Activated naive CD4-positive, alpha-beta T cell treated with anti-CD3 and anti-CD28 coated beads, Interleukin-2, amount 50 U/mL, for 72 hours (primary cell): ENCODE results near the gene PPP2R5E. TPM values are rescaled to one million over a fixed set of nuclear protein-coding genes. Genes with fewer than 3 reads are reported as not detected.

Source experiments
- ATAC-seq, 2 donors: fragments of 150-1000 bp; cut with Tn5 transposase; 2 replicates each; pipeline ENCODE4 v1.10.0; 2021; ENCODE audit warnings: mild to moderate bottlenecking in 2 of 2, moderate library complexity in 2 of 2
- DNase-seq, 2 donors: peaks; one replicate each; pipeline ENCODE4 v3.0.0; 2021 to 2022; ENCODE audit warnings: low spot score in 2 of 2
- H3K27ac Mint-ChIP-seq, 2 donors: one replicate each; pipeline ENCODE4 v1.8.0; 2022; ENCODE audit warnings: mild to moderate bottlenecking in 2 of 2, mixed read lengths in 2 of 2
- H3K36me3 Mint-ChIP-seq, 2 donors: one replicate each; pipeline ENCODE4 v1.8.0; 2022; ENCODE audit warnings: mixed read lengths in 2 of 2
- H3K9me3 Mint-ChIP-seq, 2 donors: one replicate each; pipeline ENCODE4 v1.8.0; 2022; ENCODE audit warnings: mixed read lengths in 2 of 2
- total RNA-seq, 2 donors: library from RNA; stranded (reverse); gene quantifications; one replicate each; pipeline ENCODE4 v1.2.3, GENCODE V29; 2022

Gene PPP2R5E
- total RNA-seq, 2 donors from 2014 or later = 31.2 to 40.3 TPM

GRCh38 chr14:63457498-63457897, 85.7 kb downstream of the PPP2R5E start:
- DNase-seq (no peak), ATAC-seq (no peak)
- H3K27ac Mint-ChIP-seq = no peak overlapping the region
- H3K36me3 Mint-ChIP-seq = no peaks in the 10 kb centered on the region
- no peaks in the 10 kb centered on the region for H3K9me3 Mint-ChIP-seq

- no peak overlapping the region for H3K27ac Mint-ChIP-seq
- ATAC-seq (no peak), DNase-seq (no peak)
- peaks cover 0 to 6% of the 10 kb centered on the region in 2 donors for H3K36me3 Mint-ChIP-seq
- no peaks in the 10 kb centered on the region for H3K9me3 Mint-ChIP-seq
Observed at GRCh38 chr14:63454863-63455622, 88.1 kb downstream of the PPP2R5E start.

GRCh38 chr14:63454436-63454835, 88.7 kb downstream of the PPP2R5E start:
- H3K27ac Mint-ChIP-seq = no peak overlapping the region
- H3K9me3 Mint-ChIP-seq = no peaks in the 10 kb centered on the region
- H3K36me3 Mint-ChIP-seq = peaks cover 0 to 6% of the 10 kb centered on the region in 2 donors
- ATAC-seq (no peak), DNase-seq (no peak)

- no peaks in the 10 kb centered on the region for H3K9me3 Mint-ChIP-seq
- no peak for ATAC-seq
- H3K36me3 Mint-ChIP-seq = peaks cover 0 to 6% of the 10 kb centered on the region in 2 donors
- DNase-seq = no peak
- no peak overlapping the region for H3K27ac Mint-ChIP-seq
Observed at GRCh38 chr14:63453443-63453936, 89.7 kb downstream of the PPP2R5E start.

GRCh38 chr14:63452796-63453195, 90.4 kb downstream of the PPP2R5E start:
- DNase-seq (no peak), ATAC-seq (no peak)
- H3K27ac Mint-ChIP-seq = peak overlapping the region in 1 of 2 donors; percentile 41
- H3K9me3 Mint-ChIP-seq = no peaks in the 10 kb centered on the region
- H3K36me3 Mint-ChIP-seq = peaks cover 0 to 6% of the 10 kb centered on the region in 2 donors

GRCh38 chr14:63448841-63449240, 94.3 kb downstream of the PPP2R5E start:
- DNase-seq (no peak), ATAC-seq (no peak)
- H3K36me3 Mint-ChIP-seq = peaks cover 5 to 6% of the 10 kb centered on the region in 2 donors
- H3K9me3 Mint-ChIP-seq = peaks cover 2 to 5% of the 10 kb centered on the region in 2 donors
- H3K27ac Mint-ChIP-seq = no peak overlapping the region

GRCh38 chr14:63444588-63444987, 98.6 kb downstream of the PPP2R5E start:
- peaks cover 0 to 5% of the 10 kb centered on the region in 2 donors for H3K36me3 Mint-ChIP-seq
- no peak for ATAC-seq

GRCh38 chr14:63443988-63444387, 99.2 kb downstream of the PPP2R5E start:
- peak overlapping the region in 1 of 2 donors; percentile 15 for H3K27ac Mint-ChIP-seq
- no peak for ATAC-seq
- peaks cover 3 to 5% of the 10 kb centered on the region in 2 donors for H3K9me3 Mint-ChIP-seq
- DNase-seq = no peak
- H3K36me3 Mint-ChIP-seq = peaks cover 0 to 5% of the 10 kb centered on the region in 2 donors

More at GRCh38 chr14:63444588-63444987, 98.6 kb downstream of the PPP2R5E start:
- H3K27ac Mint-ChIP-seq = no peak overlapping the region
- no peak for DNase-seq
- peaks cover 3 to 5% of the 10 kb centered on the region in 2 donors for H3K9me3 Mint-ChIP-seq

- no peak for DNase-seq
- Mint-ChIP-seq H3K9me3 (peaks cover 3 to 5% of the 10 kb centered on the region in 2 donors), H3K27ac (no peak overlapping the region), H3K36me3 (peaks cover 0 to 5% of the 10 kb centered on the region in 2 donors)
- ATAC-seq = no peak
Observed at GRCh38 chr14:63443361-63443760, 99.8 kb downstream of the PPP2R5E start.

GRCh38 chr14:63438065-63438757, 105.0 kb downstream of the PPP2R5E start:
- peak; percentile 35 to 50 for ATAC-seq
- H3K9me3 Mint-ChIP-seq = no peaks in the 10 kb centered on the region
- H3K36me3 Mint-ChIP-seq = no peaks in the 10 kb centered on the region
- DNase-seq = peak in 1 of 2 donors; percentile 10
- peak overlapping the region; percentile 1 to 41 for H3K27ac Mint-ChIP-seq

GRCh38 chr14:63436286-63437098, 106.7 kb downstream of the PPP2R5E start:
- no peaks in the 10 kb centered on the region for H3K9me3 Mint-ChIP-seq
- ATAC-seq = no peak
- H3K27ac Mint-ChIP-seq = no peak overlapping the region
- no peak for DNase-seq
- H3K36me3 Mint-ChIP-seq = no peaks in the 10 kb centered on the region

- no peak overlapping the region for H3K27ac Mint-ChIP-seq
- ATAC-seq (no peak), DNase-seq (no peak)
- no peaks in the 10 kb centered on the region for H3K36me3 Mint-ChIP-seq
- H3K9me3 Mint-ChIP-seq = no peaks in the 10 kb centered on the region
Observed at GRCh38 chr14:63435838-63436237, 107.3 kb downstream of the PPP2R5E start.

- ATAC-seq (no peak), DNase-seq (no peak)
- Mint-ChIP-seq H3K27ac (no peak overlapping the region), H3K36me3 (no peaks in the 10 kb centered on the region), H3K9me3 (no peaks in the 10 kb centered on the region)
Observed at GRCh38 chr14:63435204-63435603, 108.0 kb downstream of the PPP2R5E start.

- no peak for DNase-seq
- no peaks in the 10 kb centered on the region for H3K9me3 Mint-ChIP-seq
- no peak overlapping the region for H3K27ac Mint-ChIP-seq
- no peaks in the 10 kb centered on the region for H3K36me3 Mint-ChIP-seq
- ATAC-seq = peak; percentile 36 to 56
Observed at GRCh38 chr14:63432888-63433552, 110.2 kb downstream of the PPP2R5E start.

GRCh38 chr14:63432228-63432627, 110.9 kb downstream of the PPP2R5E start:
- ATAC-seq (no peak), DNase-seq (no peak)
- Mint-ChIP-seq H3K36me3 (no peaks in the 10 kb centered on the region), H3K9me3 (no peaks in the 10 kb centered on the region), H3K27ac (no peak overlapping the region)

- Mint-ChIP-seq H3K36me3 (no peaks in the 10 kb centered on the region), H3K9me3 (no peaks in the 10 kb centered on the region), H3K27ac (no peak overlapping the region)
- no peak for ATAC-seq
- no peak for DNase-seq
Observed at GRCh38 chr14:63431466-63431865, 111.7 kb downstream of the PPP2R5E start.
